ENCODE measurements around the gene NTN1. TPM values are rescaled to one million over a fixed set of nuclear protein-coding genes. Genes with fewer than 3 reads are reported as not detected.
A peak's percentile ranks its signal among the peaks of the same experiment; 100 is the strongest.

Gene NTN1
- total RNA-seq, 4 donors from 2014 or later, result 74.3 to 211 (median 107) TPM

- ATAC-seq, result peak; percentile 51
- 11 to 34% methylated on average over 6 to 12 of the region's 21 CpGs for WGBS, 2 donors (ENCODE audit: low coverage in 1 of 2)
These were observed 223.0 kb downstream of the NTN1 start for GRCh38 chr17:9244066-9245052.

GRCh38 chr17:9247401-9247938 lies 226.2 kb downstream of the NTN1 start:
- Histone ChIP-seq H3K27me3 (no peaks in the 10 kb centered on the region), H3K36me3 (peaks cover 0 to 20% of the 10 kb centered on the region in 2 donors), H3K9me3 (no peaks in the 10 kb centered on the region), H3K27ac (peak overlapping the region in 3 of 4 donors; percentile 98 to 100 (median 99)), H3K4me3 (no peak overlapping the region), H3K4me1 (peaks cover 3 to 64% (median 37%) of the 10 kb centered on the region in 3 donors)
- TF ChIP-seq POLR2AphosphoS5 (IDR thresholded peaks at IDR 0.05) (no peak), EP300 (IDR thresholded peaks at IDR 0.05) (no peak), CTCF (IDR thresholded peaks at IDR 0.05) (no peak), POLR2A (IDR thresholded peaks at IDR 0.05) (no peak)
- WGBS, 2 donors (ENCODE audit: low coverage in 1 of 2), result 80 to 91% methylated on average over 3 to 6 of the region's 21 CpGs
- ATAC-seq, result no peak

More at GRCh38 chr17:9244066-9245052, 223.0 kb downstream of the NTN1 start:
- peaks cover 3 to 92% (median 62%) of the 10 kb centered on the region in 3 donors for H3K4me1 ChIP-seq
- H3K4me3 ChIP-seq, result peak overlapping the region in 1 of 2 donors; percentile 4
- TF ChIP-seq POLR2AphosphoS5 (IDR thresholded peaks at IDR 0.05) (peak; percentile 87), POLR2A (IDR thresholded peaks at IDR 0.05) (no peak)
- no peaks in the 10 kb centered on the region for H3K27me3 ChIP-seq
- no peaks in the 10 kb centered on the region for H3K9me3 ChIP-seq
- peaks cover 0 to 15% of the 10 kb centered on the region in 2 donors for H3K36me3 ChIP-seq
- H3K27ac ChIP-seq, result peak overlapping the region; percentile 62 to 100 (median 98)

- Histone ChIP-seq H3K27ac (peak overlapping the region in 3 of 4 donors; percentile 9 to 99 (median 98)), H3K36me3 (peaks cover 0 to 20% of the 10 kb centered on the region in 2 donors), H3K9me3 (no peaks in the 10 kb centered on the region), H3K27me3 (no peaks in the 10 kb centered on the region), H3K4me3 (no peak overlapping the region), H3K4me1 (peaks cover 0 to 44% (median 19%) of the 10 kb centered on the region in 3 donors)
- TF ChIP-seq POLR2AphosphoS5 (IDR thresholded peaks at IDR 0.05) (no peak), POLR2A (IDR thresholded peaks at IDR 0.05) (no peak), EP300 (IDR thresholded peaks at IDR 0.05) (no peak), CTCF (IDR thresholded peaks at IDR 0.05) (no peak)
- ATAC-seq, result no peak
- 67 to 84% methylated on average over 4 to 21 of the region's 21 CpGs for WGBS, 2 donors (ENCODE audit: low coverage in 1 of 2)
These were observed 228.1 kb downstream of the NTN1 start for GRCh38 chr17:9249245-9249953.

- no peaks in the 10 kb centered on the region for H3K9me3 ChIP-seq
- ATAC-seq, result no peak
- no peaks in the 10 kb centered on the region for H3K27me3 ChIP-seq
- WGBS, 2 donors (ENCODE audit: low coverage in 1 of 2), result 86 to 92% methylated on average over 1 to 9 of the region's 12 CpGs
- no peak overlapping the region for H3K27ac ChIP-seq
- H3K4me3 ChIP-seq, result no peak overlapping the region
- TF ChIP-seq POLR2AphosphoS5 (IDR thresholded peaks at IDR 0.05), result no peak
- TF ChIP-seq CTCF (IDR thresholded peaks at IDR 0.05), result no peak
- TF ChIP-seq EP300 (IDR thresholded peaks at IDR 0.05), result no peak
- TF ChIP-seq POLR2A (IDR thresholded peaks at IDR 0.05), result no peak
- H3K4me1 ChIP-seq, result peaks cover 0 to 32% (median 4%) of the 10 kb centered on the region in 3 donors
- H3K36me3 ChIP-seq, result peaks cover 0 to 20% of the 10 kb centered on the region in 2 donors
These were observed 230.0 kb downstream of the NTN1 start for GRCh38 chr17:9251273-9251672.

GRCh38 chr17:9253308-9253707 lies 232.0 kb downstream of the NTN1 start:
- ATAC-seq, result no peak
- TF ChIP-seq POLR2A (IDR thresholded peaks at IDR 0.05), result no peak
- no peak for TF ChIP-seq CTCF (IDR thresholded peaks at IDR 0.05)
- TF ChIP-seq POLR2AphosphoS5 (IDR thresholded peaks at IDR 0.05), result no peak
- TF ChIP-seq EP300 (IDR thresholded peaks at IDR 0.05), result no peak
- H3K4me1 ChIP-seq, result peaks cover 2 to 32% (median 12%) of the 10 kb centered on the region in 3 donors
- no peaks in the 10 kb centered on the region for H3K9me3 ChIP-seq
- H3K27me3 ChIP-seq, result no peaks in the 10 kb centered on the region
- peaks cover 0 to 16% of the 10 kb centered on the region in 2 donors for H3K36me3 ChIP-seq
- WGBS, 2 donors (ENCODE audit: low coverage in 1 of 2), result 87% methylated on average over 3 of the region's 3 CpGs; no CpG with 5 or more reads in 1 of the 2 donors
- H3K27ac ChIP-seq, result no peak overlapping the region
- no peak overlapping the region for H3K4me3 ChIP-seq

All from gastroesophageal sphincter (tissue), 4 donors.